ENCODE measurements around the gene SLC2A8. TPM values are rescaled to one million over a fixed set of nuclear protein-coding genes. Genes with fewer than 3 reads are reported as not detected.

SLC2A8 gene, protein sequence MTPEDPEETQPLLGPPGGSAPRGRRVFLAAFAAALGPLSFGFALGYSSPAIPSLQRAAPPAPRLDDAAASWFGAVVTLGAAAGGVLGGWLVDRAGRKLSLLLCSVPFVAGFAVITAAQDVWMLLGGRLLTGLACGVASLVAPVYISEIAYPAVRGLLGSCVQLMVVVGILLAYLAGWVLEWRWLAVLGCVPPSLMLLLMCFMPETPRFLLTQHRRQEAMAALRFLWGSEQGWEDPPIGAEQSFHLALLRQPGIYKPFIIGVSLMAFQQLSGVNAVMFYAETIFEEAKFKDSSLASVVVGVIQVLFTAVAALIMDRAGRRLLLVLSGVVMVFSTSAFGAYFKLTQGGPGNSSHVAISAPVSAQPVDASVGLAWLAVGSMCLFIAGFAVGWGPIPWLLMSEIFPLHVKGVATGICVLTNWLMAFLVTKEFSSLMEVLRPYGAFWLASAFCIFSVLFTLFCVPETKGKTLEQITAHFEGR
- 10.9 TPM for polyA plus RNA-seq (2013, experiment 1 of 2)
- polyA plus RNA-seq (2013, experiment 2 of 2) = 10.8 TPM

DNA sequence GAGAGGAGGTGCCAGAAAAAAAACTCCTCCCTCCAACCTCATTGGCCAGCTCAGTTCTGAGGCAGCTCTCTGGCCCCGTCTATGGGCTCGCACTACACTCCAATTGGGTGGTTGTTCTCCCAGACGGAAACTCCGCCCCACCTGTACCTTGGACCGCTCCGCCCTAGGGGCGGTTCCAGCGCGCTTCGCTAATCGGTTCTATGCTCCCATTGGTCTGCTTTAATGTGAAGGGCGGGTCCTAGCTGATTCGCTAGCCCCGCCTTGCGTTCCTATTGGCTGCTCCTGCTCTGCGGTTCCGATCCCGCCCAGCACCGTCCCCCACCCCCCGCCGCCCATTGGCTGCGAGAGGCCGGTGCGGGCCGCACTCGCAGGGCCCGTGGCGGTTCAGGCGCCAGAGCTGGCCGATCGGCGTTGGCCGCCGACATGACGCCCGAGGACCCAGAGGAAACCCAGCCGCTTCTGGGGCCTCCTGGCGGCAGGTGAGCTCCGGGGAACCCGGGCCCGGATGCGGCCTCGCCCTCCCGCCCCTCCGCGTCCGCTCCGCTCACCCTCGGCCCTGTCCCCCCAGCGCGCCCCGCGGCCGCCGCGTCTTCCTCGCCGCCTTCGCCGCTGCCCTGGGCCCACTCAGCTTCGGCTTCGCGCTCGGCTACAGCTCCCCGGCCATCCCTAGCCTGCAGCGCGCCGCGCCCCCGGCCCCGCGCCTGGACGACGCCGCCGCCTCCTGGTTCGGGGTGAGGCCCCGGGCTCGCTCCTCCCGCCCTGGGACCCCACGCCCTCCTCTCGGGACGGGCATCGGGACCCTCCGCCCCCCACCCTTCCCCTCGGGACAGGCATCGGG lies at the start of gene SLC2A8:
Gene SLC2A8, plus strand, starts transcription at position 362 of the 838 bp plus-strand sequence. Its CDS starts 62 bp downstream, at position 424.
- peak within 1 kb of the TSS; percentile 80 to 99 for H3K4me3 ChIP-seq (ENCODE audit: low read length in 2 of 2)
- H2AK5ac ChIP-seq (ENCODE audit: low read depth, low read length) = no peak within 1 kb of the TSS
- peaks cover 2% of the 10 kb centered on the region for H3K79me1 ChIP-seq (ENCODE audit: low read depth, low read length)
- H3K27me3 ChIP-seq (ENCODE audit: control insufficient read depth in 3 of 3, insufficient read depth in 3 of 3, low read depth in 1 of 3, low read length in 3 of 3) = peaks cover 0 to 10% (median 0%) of the 10 kb centered on the region in 3 experiments
- peak within 1 kb of the TSS; percentile 50 for H3K27ac ChIP-seq (replicated peaks; ENCODE audit: low read length)
- H2BK5ac ChIP-seq (ENCODE audit: low read length) = no peak within 1 kb of the TSS
- H3K14ac ChIP-seq (ENCODE audit: low read length) = peak within 1 kb of the TSS; percentile 84
- peak; percentile 99 for DNase-seq (ENCODE audit: low spot score)
- H3K9me3 ChIP-seq (replicated peaks in 1 of 2; ENCODE audit: control insufficient read depth in 2 of 2, insufficient read depth in 1 of 2, low read depth in 1 of 2, low read length in 2 of 2) = peaks cover 0 to 2% of the 10 kb centered on the region in 2 donors
- H2AFZ ChIP-seq (ENCODE audit: low read length) = peak within 1 kb of the TSS; percentile 94
- H3K9ac ChIP-seq (ENCODE audit: low read depth, low read length, poor library complexity) = peak within 1 kb of the TSS; percentile 98
- no peak within 1 kb of the TSS for H4K8ac ChIP-seq (ENCODE audit: low read depth, low read length)
- H3K18ac ChIP-seq (ENCODE audit: low read length) = peak within 1 kb of the TSS; percentile 77
- H3K4ac ChIP-seq (ENCODE audit: low read length) = no peak within 1 kb of the TSS
- no peak within 1 kb of the TSS for H2BK15ac ChIP-seq (ENCODE audit: low read length)
- no peak within 1 kb of the TSS for H2BK12ac ChIP-seq (ENCODE audit: low read length)
- WGBS, 2 donors (ENCODE audit: extremely low coverage in 2 of 2, insufficient read length in 2 of 2, insufficient replicate concordance in 1 of 2) = no CpG with 5 or more reads among the region's 87 CpGs
- H3K4me1 ChIP-seq (ENCODE audit: control insufficient read depth in 2 of 2, insufficient read depth in 1 of 2, low read depth in 1 of 2, low read length in 2 of 2) = peaks cover 9 to 13% of the 10 kb centered on the region in 2 donors
- H3K36me3 ChIP-seq (replicated peaks in 1 of 2; ENCODE audit: control insufficient read depth in 2 of 2, insufficient read depth in 2 of 2, low read length in 2 of 2) = peaks cover 5 to 27% of the 10 kb centered on the region in 2 donors
- no peak within 1 kb of the TSS for H2BK120ac ChIP-seq (ENCODE audit: low read depth, low read length)
- H3K4me2 ChIP-seq (ENCODE audit: insufficient read depth, low read length, poor library complexity, severe bottlenecking) = peak within 1 kb of the TSS; percentile 95
- H3K23ac ChIP-seq (ENCODE audit: low read depth, low read length, poor library complexity) = peak within 1 kb of the TSS; percentile 99
- H4K91ac ChIP-seq (ENCODE audit: low read depth, low read length, poor library complexity) = no peak within 1 kb of the TSS

DNA sequence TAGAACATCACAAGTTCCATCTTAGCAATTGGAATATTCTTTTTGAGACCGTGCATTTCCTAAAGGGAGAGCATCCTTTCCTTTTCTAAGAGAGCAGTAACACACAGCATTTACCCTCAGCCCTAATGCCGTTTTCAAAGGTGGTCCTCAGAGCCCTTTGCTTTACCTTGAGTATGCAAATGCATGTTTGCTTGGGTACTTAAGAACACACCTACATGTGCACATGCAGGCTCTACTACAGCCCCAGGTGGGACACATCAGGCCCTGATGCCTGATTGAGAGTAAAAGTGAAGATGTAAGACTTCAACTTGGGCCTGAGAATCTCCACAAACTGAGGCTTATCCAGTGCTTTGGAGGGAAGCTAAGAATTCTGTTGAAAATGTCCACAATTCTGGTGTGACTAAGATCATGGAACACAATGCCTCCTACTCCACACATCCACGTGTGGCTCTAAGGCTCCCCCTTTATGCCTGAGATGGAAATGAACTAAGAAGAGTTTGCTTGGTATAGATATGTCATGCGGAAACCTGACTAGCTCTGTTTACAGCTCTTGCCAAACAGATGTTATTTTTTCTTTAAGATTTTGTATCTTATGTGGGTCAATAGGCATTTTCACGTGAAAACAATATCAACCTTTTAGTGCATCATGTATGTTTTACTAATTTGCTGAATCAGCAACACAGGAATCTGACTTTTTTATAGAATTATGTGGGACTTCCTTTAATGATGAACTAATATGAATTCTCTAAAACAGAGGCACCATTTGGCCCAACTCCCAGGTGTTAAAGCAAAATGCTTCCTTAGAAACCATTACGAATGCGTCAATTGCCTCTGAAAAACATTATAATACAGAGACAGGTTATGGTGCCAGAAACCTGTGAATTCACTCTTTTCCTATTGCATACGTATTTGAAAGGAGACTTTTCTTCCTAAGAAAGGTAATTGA lies 48.9 kb upstream of the SLC2A8 start:
- Histone ChIP-seq H2BK12ac (ENCODE audit: low read length) (no peak overlapping the region), H3K9ac (ENCODE audit: low read depth, low read length, poor library complexity) (peak overlapping the region; percentile 21), H2AFZ (ENCODE audit: low read length) (no peak overlapping the region), H3K4me2 (ENCODE audit: insufficient read depth, low read length, poor library complexity, severe bottlenecking) (no peak overlapping the region), H3K36me3 (replicated peaks in 1 of 2; ENCODE audit: control insufficient read depth in 2 of 2, insufficient read depth in 2 of 2, low read length in 2 of 2) (peaks cover 0 to 24% of the 10 kb centered on the region in 2 donors), H2AK5ac (ENCODE audit: low read depth, low read length) (no peak overlapping the region), H2BK5ac (ENCODE audit: low read length) (no peak overlapping the region), H3K18ac (ENCODE audit: low read length) (peak overlapping the region; percentile 6), H2BK15ac (ENCODE audit: low read length) (no peak overlapping the region), H3K27ac (replicated peaks; ENCODE audit: low read length) (no peak overlapping the region), H3K14ac (ENCODE audit: low read length) (no peak overlapping the region), H3K4ac (ENCODE audit: low read length) (no peak overlapping the region), H3K27me3 (ENCODE audit: control insufficient read depth in 3 of 3, insufficient read depth in 3 of 3, low read depth in 1 of 3, low read length in 3 of 3) (peaks cover 0 to 2% (median 0%) of the 10 kb centered on the region in 3 experiments), H3K4me3 (ENCODE audit: low read length in 2 of 2) (no peak overlapping the region), H4K91ac (ENCODE audit: low read depth, low read length, poor library complexity) (no peak overlapping the region), H3K4me1 (ENCODE audit: control insufficient read depth in 2 of 2, insufficient read depth in 1 of 2, low read depth in 1 of 2, low read length in 2 of 2) (no peaks in the 10 kb centered on the region), H2BK120ac (ENCODE audit: low read depth, low read length) (no peak overlapping the region), H4K8ac (ENCODE audit: low read depth, low read length) (no peak overlapping the region), H3K23ac (ENCODE audit: low read depth, low read length, poor library complexity) (no peak overlapping the region), H3K9me3 (replicated peaks in 1 of 2; ENCODE audit: control insufficient read depth in 2 of 2, insufficient read depth in 1 of 2, low read depth in 1 of 2, low read length in 2 of 2) (no peaks in the 10 kb centered on the region), H3K79me1 (ENCODE audit: low read depth, low read length) (no peaks in the 10 kb centered on the region)
- no peak for DNase-seq (ENCODE audit: low spot score)
- no CpG with 5 or more reads among the region's 8 CpGs for WGBS, 2 donors (ENCODE audit: extremely low coverage in 2 of 2, insufficient read length in 2 of 2, insufficient replicate concordance in 1 of 2)

DNA sequence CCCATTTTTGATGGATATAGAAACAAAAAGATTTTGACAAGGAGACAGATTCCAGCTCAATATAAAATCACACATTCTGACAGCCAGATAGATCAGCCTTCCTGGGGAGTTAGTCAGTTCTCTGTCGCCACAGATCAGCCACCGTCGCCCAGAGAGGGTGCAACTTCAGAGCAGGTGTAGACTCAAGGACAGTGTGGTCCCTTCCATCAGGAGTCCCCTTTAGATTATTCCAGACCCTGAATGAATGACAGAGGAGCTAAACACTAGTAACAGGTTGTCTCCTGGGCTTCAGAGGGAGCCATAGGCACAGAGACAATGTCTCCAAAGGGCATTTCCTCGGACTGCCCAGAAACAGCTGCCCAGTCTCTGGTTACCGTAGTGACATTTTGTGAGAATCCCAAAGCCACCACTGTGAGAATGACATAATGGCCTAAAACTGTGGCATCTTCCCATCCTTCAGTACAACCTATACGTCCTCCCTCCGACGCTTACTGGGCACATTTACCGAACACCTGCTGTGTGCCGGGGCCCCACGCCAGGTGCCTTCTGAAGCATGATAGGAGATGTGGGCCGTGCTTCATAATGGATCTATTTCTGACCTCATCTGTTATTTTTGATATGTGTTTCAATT lies 47.4 kb upstream of the SLC2A8 start:
- Histone ChIP-seq H3K27me3 (ENCODE audit: control insufficient read depth in 3 of 3, insufficient read depth in 3 of 3, low read depth in 1 of 3, low read length in 3 of 3) (peaks cover 0 to 2% (median 0%) of the 10 kb centered on the region in 3 experiments), H2AK5ac (ENCODE audit: low read depth, low read length) (no peak overlapping the region), H3K9me3 (replicated peaks in 1 of 2; ENCODE audit: control insufficient read depth in 2 of 2, insufficient read depth in 1 of 2, low read depth in 1 of 2, low read length in 2 of 2) (no peaks in the 10 kb centered on the region), H3K23ac (ENCODE audit: low read depth, low read length, poor library complexity) (no peak overlapping the region), H3K4me3 (ENCODE audit: low read length in 2 of 2) (no peak overlapping the region), H4K91ac (ENCODE audit: low read depth, low read length, poor library complexity) (no peak overlapping the region), H2BK120ac (ENCODE audit: low read depth, low read length) (no peak overlapping the region), H2AFZ (ENCODE audit: low read length) (no peak overlapping the region), H3K4me2 (ENCODE audit: insufficient read depth, low read length, poor library complexity, severe bottlenecking) (no peak overlapping the region), H2BK12ac (ENCODE audit: low read length) (no peak overlapping the region), H3K18ac (ENCODE audit: low read length) (no peak overlapping the region), H2BK15ac (ENCODE audit: low read length) (no peak overlapping the region), H3K14ac (ENCODE audit: low read length) (no peak overlapping the region), H4K8ac (ENCODE audit: low read depth, low read length) (no peak overlapping the region), H3K79me1 (ENCODE audit: low read depth, low read length) (no peaks in the 10 kb centered on the region), H3K4me1 (ENCODE audit: control insufficient read depth in 2 of 2, insufficient read depth in 1 of 2, low read depth in 1 of 2, low read length in 2 of 2) (peaks cover 6% of the 10 kb centered on the region in 2 donors), H3K27ac (replicated peaks; ENCODE audit: low read length) (no peak overlapping the region), H3K36me3 (replicated peaks in 1 of 2; ENCODE audit: control insufficient read depth in 2 of 2, insufficient read depth in 2 of 2, low read length in 2 of 2) (peaks cover 0 to 19% of the 10 kb centered on the region in 2 donors), H3K9ac (ENCODE audit: low read depth, low read length, poor library complexity) (no peak overlapping the region), H2BK5ac (ENCODE audit: low read length) (no peak overlapping the region), H3K4ac (ENCODE audit: low read length) (no peak overlapping the region)
- no CpG with 5 or more reads among the region's 12 CpGs for WGBS, 2 donors (ENCODE audit: extremely low coverage in 2 of 2, insufficient read length in 2 of 2, insufficient replicate concordance in 1 of 2)
- DNase-seq (ENCODE audit: low spot score) = no peak
